ENCODE measurements around the gene IRF9. TPM values are rescaled to one million over a fixed set of nuclear protein-coding genes. Genes with fewer than 3 reads are reported as not detected.
A peak's percentile ranks its signal among the peaks of the same experiment; 100 is the strongest.

Gene IRF9
- total RNA-seq, 1 experiment from 2014 or later: 25.1 TPM

DNA sequence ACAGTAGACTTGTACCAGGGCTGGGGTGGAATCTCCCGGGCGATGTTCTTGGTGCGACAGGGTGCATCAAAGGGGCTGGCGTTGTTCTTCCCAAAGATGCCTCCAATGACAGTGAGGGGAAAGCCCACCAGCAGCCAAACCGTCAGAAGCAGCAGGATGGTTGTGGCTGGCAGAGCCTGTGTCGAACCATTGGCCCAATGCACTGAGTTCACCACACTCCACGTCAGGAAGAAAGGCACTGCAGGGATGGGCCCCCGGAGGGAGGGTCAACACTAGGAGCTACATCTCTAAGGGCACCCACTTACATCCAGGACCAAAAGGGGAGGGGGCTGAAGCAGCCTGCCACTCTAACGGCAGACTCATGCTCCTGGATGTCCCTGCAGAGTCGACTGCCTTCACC lies 29.4 kb downstream of the IRF9 start:
- ChIA-PET CTCF (no interaction called here), POLR2A (ENCODE audit: low non-redundant PET) (no interaction called here)
- no peak for TF ChIP-seq EZH2 (IDR thresholded peaks at IDR 0.05; ENCODE audit: borderline replicate concordance, low read depth, low read length, poor library complexity, severe bottlenecking)
- TF ChIP-seq, protein P1, sequence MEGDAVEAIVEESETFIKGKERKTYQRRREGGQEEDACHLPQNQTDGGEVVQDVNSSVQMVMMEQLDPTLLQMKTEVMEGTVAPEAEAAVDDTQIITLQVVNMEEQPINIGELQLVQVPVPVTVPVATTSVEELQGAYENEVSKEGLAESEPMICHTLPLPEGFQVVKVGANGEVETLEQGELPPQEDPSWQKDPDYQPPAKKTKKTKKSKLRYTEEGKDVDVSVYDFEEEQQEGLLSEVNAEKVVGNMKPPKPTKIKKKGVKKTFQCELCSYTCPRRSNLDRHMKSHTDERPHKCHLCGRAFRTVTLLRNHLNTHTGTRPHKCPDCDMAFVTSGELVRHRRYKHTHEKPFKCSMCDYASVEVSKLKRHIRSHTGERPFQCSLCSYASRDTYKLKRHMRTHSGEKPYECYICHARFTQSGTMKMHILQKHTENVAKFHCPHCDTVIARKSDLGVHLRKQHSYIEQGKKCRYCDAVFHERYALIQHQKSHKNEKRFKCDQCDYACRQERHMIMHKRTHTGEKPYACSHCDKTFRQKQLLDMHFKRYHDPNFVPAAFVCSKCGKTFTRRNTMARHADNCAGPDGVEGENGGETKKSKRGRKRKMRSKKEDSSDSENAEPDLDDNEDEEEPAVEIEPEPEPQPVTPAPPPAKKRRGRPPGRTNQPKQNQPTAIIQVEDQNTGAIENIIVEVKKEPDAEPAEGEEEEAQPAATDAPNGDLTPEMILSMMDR (conservative IDR thresholded peaks at IDR 0.05; ENCODE audit: low read depth, low read length): no peak
- peaks cover 19% of the 10 kb centered on the region for H3K4me1 ChIP-seq (ENCODE audit: insufficient read depth, low read length, poor library complexity, severe bottlenecking)
- no peaks in the 10 kb centered on the region for H3K27me3 ChIP-seq (replicated peaks; ENCODE audit: insufficient read depth, low read depth, low read length, poor library complexity)
- peaks cover 28% of the 10 kb centered on the region for H3K36me3 ChIP-seq (ENCODE audit: insufficient read depth, low read length, poor library complexity, severe bottlenecking)
- H3K27ac ChIP-seq (ENCODE audit: low read depth, low read length, poor library complexity, severe bottlenecking): no peak overlapping the region
- BruUV-seq (replicated peaks): no TSS peak
- no peaks in the 10 kb centered on the region for H3K9me3 ChIP-seq (ENCODE audit: low read depth, low read length, poor library complexity, severe bottlenecking)
- H3K4me3 ChIP-seq (ENCODE audit: low read depth, low read length, poor library complexity, severe bottlenecking): no peak overlapping the region
- intact Hi-C loops (cut with micrococcal nuclease; ENCODE audit: unreplicated experiment): no loop called here
- no peak for DNase-seq (ENCODE audit: low spot score)

DNA sequence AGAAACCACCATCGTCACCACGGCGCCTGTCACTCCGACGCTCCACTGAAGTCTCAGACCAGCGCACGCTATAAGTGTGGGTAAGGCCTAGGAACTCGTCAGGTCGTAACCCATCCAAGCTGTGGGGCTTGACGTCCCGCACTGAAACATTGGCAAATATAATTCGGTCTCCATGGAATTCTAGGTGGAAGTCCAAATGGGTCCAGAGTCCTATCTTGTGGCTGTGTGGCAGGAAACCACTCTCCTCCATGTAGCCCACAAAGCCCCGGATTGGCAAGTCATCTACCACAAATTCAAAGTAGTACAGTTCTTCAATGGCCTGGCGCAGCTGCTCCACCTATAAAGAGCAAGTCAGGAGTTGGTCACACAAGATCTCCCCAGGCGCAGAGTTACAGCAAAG lies 31.9 kb downstream of the IRF9 start:
- TF ChIP-seq EZH2 (IDR thresholded peaks at IDR 0.05; ENCODE audit: borderline replicate concordance, low read depth, low read length, poor library complexity, severe bottlenecking): no peak
- TF ChIP-seq, protein P1 (conservative IDR thresholded peaks at IDR 0.05; ENCODE audit: low read depth, low read length): no peak
- peaks cover 13% of the 10 kb centered on the region for H3K36me3 ChIP-seq (ENCODE audit: insufficient read depth, low read length, poor library complexity, severe bottlenecking)
- no peaks in the 10 kb centered on the region for H3K9me3 ChIP-seq (ENCODE audit: low read depth, low read length, poor library complexity, severe bottlenecking)
- H3K4me1 ChIP-seq (ENCODE audit: insufficient read depth, low read length, poor library complexity, severe bottlenecking): peaks cover 14% of the 10 kb centered on the region
- POLR2A ChIA-PET (ENCODE audit: low non-redundant PET): no interaction called here
- H3K27me3 ChIP-seq (replicated peaks; ENCODE audit: insufficient read depth, low read depth, low read length, poor library complexity): no peaks in the 10 kb centered on the region
- no peak overlapping the region for H3K27ac ChIP-seq (ENCODE audit: low read depth, low read length, poor library complexity, severe bottlenecking)
- CTCF ChIA-PET: no interaction called here
- H3K4me3 ChIP-seq (ENCODE audit: low read depth, low read length, poor library complexity, severe bottlenecking): no peak overlapping the region
- DNase-seq (ENCODE audit: low spot score): no peak
- intact Hi-C loops (cut with micrococcal nuclease; ENCODE audit: unreplicated experiment): no loop called here
- BruUV-seq (replicated peaks): no TSS peak

DNA sequence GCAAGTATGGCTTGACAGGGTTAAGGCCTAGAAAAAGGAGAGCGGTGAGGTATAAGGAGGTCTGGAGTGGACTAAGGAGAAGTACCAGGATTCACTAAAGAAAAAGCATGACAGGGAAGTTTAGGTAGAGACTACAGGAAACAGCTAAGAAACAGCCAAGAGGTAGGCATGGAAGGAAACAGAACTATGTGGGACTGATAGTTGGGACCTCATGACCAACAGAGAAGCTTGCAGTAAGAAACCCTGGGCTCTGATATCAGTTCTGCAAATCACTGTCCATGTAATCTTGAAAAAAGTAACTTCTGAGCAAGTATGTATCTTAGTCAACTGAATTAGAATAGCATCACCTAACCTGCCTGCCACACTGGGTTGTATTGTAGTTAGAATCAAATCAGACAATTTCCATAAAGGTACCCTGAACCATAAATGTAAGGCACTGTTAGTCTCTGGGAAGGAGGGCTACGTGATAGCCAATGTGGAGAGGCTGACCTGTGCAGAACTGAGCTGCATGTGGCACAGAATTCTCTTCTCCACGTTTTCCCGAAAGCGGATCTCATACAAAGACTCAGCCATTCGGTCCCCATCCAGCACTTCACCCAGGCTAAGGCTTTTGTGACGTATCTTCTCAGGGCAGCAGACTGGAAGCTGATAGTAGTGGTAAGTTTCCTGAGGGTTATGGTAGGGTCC lies 33.3 kb downstream of the IRF9 start:
- Histone ChIP-seq H3K36me3 (ENCODE audit: insufficient read depth, low read length, poor library complexity, severe bottlenecking) (peaks cover 13% of the 10 kb centered on the region), H3K9me3 (ENCODE audit: low read depth, low read length, poor library complexity, severe bottlenecking) (no peaks in the 10 kb centered on the region), H3K27ac (ENCODE audit: low read depth, low read length, poor library complexity, severe bottlenecking) (peak overlapping the region; percentile 97), H3K4me1 (ENCODE audit: insufficient read depth, low read length, poor library complexity, severe bottlenecking) (peaks cover 11% of the 10 kb centered on the region), H3K27me3 (replicated peaks; ENCODE audit: insufficient read depth, low read depth, low read length, poor library complexity) (no peaks in the 10 kb centered on the region), H3K4me3 (ENCODE audit: low read depth, low read length, poor library complexity, severe bottlenecking) (peak overlapping the region; percentile 81)
- BruUV-seq (replicated peaks): TSS peak; percentile 40
- intact Hi-C loops (cut with micrococcal nuclease; ENCODE audit: unreplicated experiment): loop anchor here (2.0 kb wide), 1 partner anchor 36 kb away; no protein-coding TSS in a partner anchor
- no peak for DNase-seq (ENCODE audit: low spot score)
- POLR2A ChIA-PET (ENCODE audit: low non-redundant PET): no interaction called here
- CTCF ChIA-PET: no interaction called here
- no peak for TF ChIP-seq EZH2 (IDR thresholded peaks at IDR 0.05; ENCODE audit: borderline replicate concordance, low read depth, low read length, poor library complexity, severe bottlenecking)
- TF ChIP-seq, protein P1 (conservative IDR thresholded peaks at IDR 0.05; ENCODE audit: low read depth, low read length): no peak

Measured in A673 (cell line).